ENCODE measurements around the gene GRIA4. TPM values are rescaled to one million over a fixed set of nuclear protein-coding genes. Genes with fewer than 3 reads are reported as not detected.

The GRIA4 gene
- total and polyA plus RNA-seq, 2 donors (not counting 1 experiment from before 2014, with no cell fraction given), result not detected

DNA sequence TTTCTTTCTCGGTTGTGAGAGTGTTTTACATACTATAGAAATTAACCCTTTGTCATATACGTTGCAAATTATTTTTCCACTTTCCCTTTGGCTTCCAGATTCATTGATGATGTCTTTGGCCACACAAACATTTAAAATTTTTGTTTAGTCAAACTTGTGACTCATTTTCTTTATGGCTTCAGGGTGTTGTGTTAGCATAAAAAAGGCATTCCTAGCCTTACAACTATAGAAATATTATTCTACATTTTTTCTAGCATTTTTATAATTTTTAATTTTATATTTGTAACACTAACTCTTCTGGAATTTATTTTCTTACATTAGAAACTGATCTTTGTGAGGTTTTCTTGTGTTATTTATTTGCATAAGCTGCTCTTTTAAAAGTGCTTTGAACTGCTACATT is 12.1 kb downstream of the GRIA4 start:
- Histone ChIP-seq H3K36me3 (replicated peaks in 1 of 2; ENCODE audit: control extremely low read depth in 1 of 2, control insufficient read depth in 1 of 2, extremely low read depth in 1 of 2, insufficient read depth in 2 of 2, low read length in 1 of 2) (no peaks in the 10 kb centered on the region), H2AFZ (ENCODE audit: insufficient read depth, low read depth, low read length, poor library complexity, severe bottlenecking) (no peak overlapping the region), H3K27me3 (replicated peaks in 1 of 4; ENCODE audit: control extremely low read depth in 1 of 4, control insufficient read depth in 3 of 4, insufficient read depth in 4 of 4, low read length in 3 of 4) (no peaks in the 10 kb centered on the region), H3K9ac (ENCODE audit: low read length) (no peak overlapping the region), H4K20me1 (ENCODE audit: control insufficient read depth, insufficient read depth, low read length, poor library complexity, severe bottlenecking) (no peaks in the 10 kb centered on the region), H3K9me3 (ENCODE audit: control extremely low read depth in 1 of 3, control insufficient read depth in 2 of 3, insufficient read depth in 1 of 3, low read length in 2 of 3) (no peaks in the 10 kb centered on the region), H3K4me2 (replicated peaks; ENCODE audit: low read depth, low read length, poor library complexity, severe bottlenecking) (no peak overlapping the region), H3K79me2 (ENCODE audit: control insufficient read depth, insufficient read depth, low read length) (no peaks in the 10 kb centered on the region), H3K4me3 (ENCODE audit: control extremely low read depth in 1 of 5, extremely low read depth in 1 of 5, insufficient read depth in 1 of 5, low read depth in 2 of 5, low read length in 4 of 5) (no peak overlapping the region), H3K4me1 (ENCODE audit: control insufficient read depth in 2 of 2, insufficient read depth in 2 of 2, low read length in 2 of 2) (no peaks in the 10 kb centered on the region), H3K27ac (ENCODE audit: low read length in 2 of 2) (no peak overlapping the region)
- intact Hi-C loops (cut with micrococcal nuclease), result no loop called here
- Mint-ChIP-seq H3K27me3 (no peaks in the 10 kb centered on the region), H3K4me1 (no peaks in the 10 kb centered on the region), H3K27ac (no peak overlapping the region), H3K4me3 (no peak overlapping the region), H3K9me3 (ENCODE audit: insufficient read depth) (no peaks in the 10 kb centered on the region)
- DNase-seq (no peak), ATAC-seq (ENCODE audit: low read depth) (no peak)
- no peak for TF ChIP-seq EZH2 (IDR thresholded peaks at IDR 0.05; ENCODE audit: borderline replicate concordance, insufficient read depth, low read depth, low read length, poor library complexity, severe bottlenecking)
- POLR2A ChIA-PET, result no interaction called here
- CTCF ChIA-PET, result no interaction called here
- WGBS (ENCODE audit: insufficient coverage), result no CpG with 5 or more reads among the region's 2 CpGs

DNA sequence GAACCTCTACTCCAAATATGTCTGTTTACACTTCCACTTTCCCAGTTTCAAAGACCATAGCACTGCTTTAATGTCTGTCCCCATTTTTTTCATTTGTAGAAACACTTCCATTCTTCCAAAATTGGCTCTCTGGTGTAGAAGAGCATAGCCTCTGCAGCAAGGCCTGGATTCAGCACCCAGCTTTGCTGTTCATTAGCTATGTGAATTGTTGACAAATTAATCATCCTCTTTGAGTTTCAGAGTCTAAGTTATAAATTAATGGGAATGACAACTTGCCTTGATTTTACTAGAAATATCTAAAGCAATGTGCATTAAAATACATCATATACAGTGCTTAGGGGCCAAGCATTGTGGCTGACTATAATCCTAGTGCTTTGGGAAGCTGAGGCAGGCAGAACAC is 22.4 kb downstream of the GRIA4 start:
- Mint-ChIP-seq H3K9me3 (ENCODE audit: insufficient read depth) (no peaks in the 10 kb centered on the region), H3K27me3 (no peaks in the 10 kb centered on the region), H3K4me3 (no peak overlapping the region), H3K27ac (no peak overlapping the region), H3K4me1 (no peaks in the 10 kb centered on the region)
- Histone ChIP-seq H3K36me3 (replicated peaks in 1 of 2; ENCODE audit: control extremely low read depth in 1 of 2, control insufficient read depth in 1 of 2, extremely low read depth in 1 of 2, insufficient read depth in 2 of 2, low read length in 1 of 2) (no peaks in the 10 kb centered on the region), H3K9ac (ENCODE audit: low read length) (no peak overlapping the region), H3K9me3 (ENCODE audit: control extremely low read depth in 1 of 3, control insufficient read depth in 2 of 3, insufficient read depth in 1 of 3, low read length in 2 of 3) (no peaks in the 10 kb centered on the region), H3K4me3 (ENCODE audit: control extremely low read depth in 1 of 5, extremely low read depth in 1 of 5, insufficient read depth in 1 of 5, low read depth in 2 of 5, low read length in 4 of 5) (no peak overlapping the region), H3K4me2 (replicated peaks; ENCODE audit: low read depth, low read length, poor library complexity, severe bottlenecking) (no peak overlapping the region), H2AFZ (ENCODE audit: insufficient read depth, low read depth, low read length, poor library complexity, severe bottlenecking) (no peak overlapping the region), H3K79me2 (ENCODE audit: control insufficient read depth, insufficient read depth, low read length) (no peaks in the 10 kb centered on the region), H4K20me1 (ENCODE audit: control insufficient read depth, insufficient read depth, low read length, poor library complexity, severe bottlenecking) (no peaks in the 10 kb centered on the region), H3K4me1 (ENCODE audit: control insufficient read depth in 2 of 2, insufficient read depth in 2 of 2, low read length in 2 of 2) (no peaks in the 10 kb centered on the region), H3K27ac (ENCODE audit: low read length in 2 of 2) (no peak overlapping the region), H3K27me3 (replicated peaks in 1 of 4; ENCODE audit: control extremely low read depth in 1 of 4, control insufficient read depth in 3 of 4, insufficient read depth in 4 of 4, low read length in 3 of 4) (no peaks in the 10 kb centered on the region)
- ATAC-seq (ENCODE audit: low read depth) (no peak), DNase-seq (no peak)
- ChIA-PET POLR2A (no interaction called here), CTCF (interaction anchor here (0.6 kb wide), 1 partner anchor 12 kb away, joined by 3 read pairs; no protein-coding TSS in a partner anchor)
- TF ChIP-seq EZH2 (IDR thresholded peaks at IDR 0.05; ENCODE audit: borderline replicate concordance, insufficient read depth, low read depth, low read length, poor library complexity, severe bottlenecking), result no peak
- TF ChIP-seq, protein P1, sequence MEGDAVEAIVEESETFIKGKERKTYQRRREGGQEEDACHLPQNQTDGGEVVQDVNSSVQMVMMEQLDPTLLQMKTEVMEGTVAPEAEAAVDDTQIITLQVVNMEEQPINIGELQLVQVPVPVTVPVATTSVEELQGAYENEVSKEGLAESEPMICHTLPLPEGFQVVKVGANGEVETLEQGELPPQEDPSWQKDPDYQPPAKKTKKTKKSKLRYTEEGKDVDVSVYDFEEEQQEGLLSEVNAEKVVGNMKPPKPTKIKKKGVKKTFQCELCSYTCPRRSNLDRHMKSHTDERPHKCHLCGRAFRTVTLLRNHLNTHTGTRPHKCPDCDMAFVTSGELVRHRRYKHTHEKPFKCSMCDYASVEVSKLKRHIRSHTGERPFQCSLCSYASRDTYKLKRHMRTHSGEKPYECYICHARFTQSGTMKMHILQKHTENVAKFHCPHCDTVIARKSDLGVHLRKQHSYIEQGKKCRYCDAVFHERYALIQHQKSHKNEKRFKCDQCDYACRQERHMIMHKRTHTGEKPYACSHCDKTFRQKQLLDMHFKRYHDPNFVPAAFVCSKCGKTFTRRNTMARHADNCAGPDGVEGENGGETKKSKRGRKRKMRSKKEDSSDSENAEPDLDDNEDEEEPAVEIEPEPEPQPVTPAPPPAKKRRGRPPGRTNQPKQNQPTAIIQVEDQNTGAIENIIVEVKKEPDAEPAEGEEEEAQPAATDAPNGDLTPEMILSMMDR (IDR thresholded peaks at IDR 0.05), result no peak
- intact Hi-C loops (cut with micrococcal nuclease), result no loop called here

Measured in B cell (primary cell).